SH-SY5Y (cell line): ENCODE results near the gene CST8.

Experiments used
- GATA2 ChIP-seq: IDR thresholded peaks from 2 replicates; pipeline ENCODE4 v1.6.1; 2011; ENCODE audit warnings: mild to moderate bottlenecking, low read depth, low read length
- GATA3 ChIP-seq: IDR thresholded peaks from 2 replicates; pipeline ENCODE4 v1.6.1; 2011; ENCODE audit warnings: low read depth, mild to moderate bottlenecking, low read length, moderate library complexity

GRCh38 chr20:23532533-23532932 is 41.6 kb downstream of the CST8 start:
- TF ChIP-seq GATA2, result no peak
- no peak for TF ChIP-seq GATA3
